ENCODE results near the gene KCTD1.

Gene KCTD1

GRCh38 chr18:26424428-26425147 is 123.8 kb downstream of the KCTD1 start:
- no peak for DNase-seq (ENCODE audit: low spot score)

DNA sequence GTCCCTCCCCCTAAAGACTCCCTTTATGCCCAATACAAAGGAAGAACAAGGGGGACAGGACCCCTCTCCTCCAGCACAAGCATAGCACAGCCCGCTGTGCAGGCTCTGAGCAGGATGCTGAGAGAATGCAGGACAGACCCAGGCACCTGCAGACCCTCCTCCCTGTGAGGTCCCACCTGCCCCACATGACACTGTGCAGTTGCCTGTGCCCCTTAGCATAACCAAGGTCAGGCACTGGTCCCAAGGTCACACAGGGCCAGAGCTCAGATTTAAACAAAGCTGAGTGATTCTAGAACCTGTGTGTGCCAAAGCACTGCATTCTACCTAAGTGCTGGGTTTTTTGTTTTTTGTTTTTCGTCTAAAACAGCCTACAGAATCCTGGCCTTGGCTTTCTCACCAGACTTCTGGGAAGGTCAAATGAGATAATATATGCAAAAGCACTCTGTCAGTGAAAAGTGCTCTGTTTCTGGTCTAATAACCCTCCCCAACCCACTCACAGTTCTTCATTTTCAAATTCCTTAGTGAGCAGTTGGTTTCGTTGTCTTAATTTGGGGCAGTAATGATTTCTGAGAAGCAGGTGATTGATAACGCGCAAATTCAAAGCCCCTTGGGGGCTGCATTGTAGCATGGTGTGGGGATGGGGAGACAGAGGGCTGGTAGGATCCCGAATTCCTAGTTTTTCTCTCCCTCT is 125.7 kb downstream of the KCTD1 start:
- no peak for DNase-seq (ENCODE audit: low spot score)

DNA sequence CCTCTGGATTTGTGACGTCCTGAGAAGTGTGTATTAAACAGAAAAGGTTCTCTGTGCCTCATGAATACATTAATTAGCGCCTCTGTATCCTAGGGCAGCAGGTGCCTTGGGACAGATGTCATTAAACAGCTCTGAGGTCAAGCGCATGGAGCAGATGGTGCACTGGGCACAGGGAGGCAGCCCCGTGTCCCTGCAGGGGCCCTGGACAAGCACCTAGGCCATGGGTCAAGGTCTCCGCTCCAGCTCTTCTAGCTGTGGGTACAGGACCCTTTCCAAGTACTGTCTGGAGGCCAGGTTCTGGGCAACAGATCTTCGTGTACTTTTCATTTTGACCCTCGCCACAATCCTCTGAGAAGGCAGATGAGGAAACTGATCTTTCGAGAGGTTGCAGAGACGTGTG is 126.4 kb downstream of the KCTD1 start:
- no peak for DNase-seq (ENCODE audit: low spot score)

- DNase-seq (ENCODE audit: low spot score): no peak
These were observed 126.8 kb downstream of the KCTD1 start for GRCh38 chr18:26421503-26421902.

GRCh38 chr18:26419746-26420145 is 128.6 kb downstream of the KCTD1 start:
- no peak for DNase-seq (ENCODE audit: low spot score)

DNA sequence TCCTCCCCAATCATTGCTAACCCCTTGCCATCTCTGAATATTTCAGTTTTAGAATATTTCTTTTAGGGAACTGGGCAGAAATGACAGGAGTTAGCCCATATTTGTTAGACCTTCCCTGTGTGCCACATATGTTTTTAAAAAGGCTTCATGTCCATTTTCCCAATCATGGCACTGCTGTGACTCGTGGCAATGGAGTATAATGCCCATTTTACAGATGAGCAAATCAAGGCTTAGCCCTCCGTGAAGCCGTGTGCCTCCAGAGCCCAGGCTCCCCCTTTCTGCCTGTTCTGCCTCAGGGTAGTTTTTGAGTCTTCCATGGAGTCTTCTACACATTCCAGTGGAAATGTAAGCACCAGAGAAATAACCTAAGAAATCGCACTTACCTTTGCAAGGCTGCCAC is 130.1 kb downstream of the KCTD1 start:
- DNase-seq (ENCODE audit: low spot score): no peak

DNA sequence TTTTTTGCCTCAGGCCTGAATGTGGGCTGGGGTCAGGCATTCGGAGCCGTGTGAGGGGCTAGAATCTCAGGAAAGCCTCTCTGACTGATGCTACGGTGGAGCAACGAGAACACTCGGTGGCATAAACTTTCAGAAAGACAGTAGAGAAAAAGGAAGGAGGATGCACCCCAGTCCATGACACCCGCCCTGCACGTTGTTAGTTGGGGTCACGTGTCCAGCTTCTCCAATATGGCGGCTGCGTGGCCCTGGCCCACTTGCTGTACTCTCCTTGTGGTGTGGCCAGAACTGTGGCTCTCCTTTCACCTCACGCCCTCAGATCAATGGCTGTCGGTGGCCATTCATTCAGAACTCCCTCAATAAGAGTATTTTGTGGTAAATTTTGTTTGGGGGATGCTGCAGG is 131.2 kb downstream of the KCTD1 start:
- no peak for DNase-seq (ENCODE audit: low spot score)

GRCh38 chr18:26416652-26417150 is 131.7 kb downstream of the KCTD1 start:
- DNase-seq (ENCODE audit: low spot score): no peak

DNA sequence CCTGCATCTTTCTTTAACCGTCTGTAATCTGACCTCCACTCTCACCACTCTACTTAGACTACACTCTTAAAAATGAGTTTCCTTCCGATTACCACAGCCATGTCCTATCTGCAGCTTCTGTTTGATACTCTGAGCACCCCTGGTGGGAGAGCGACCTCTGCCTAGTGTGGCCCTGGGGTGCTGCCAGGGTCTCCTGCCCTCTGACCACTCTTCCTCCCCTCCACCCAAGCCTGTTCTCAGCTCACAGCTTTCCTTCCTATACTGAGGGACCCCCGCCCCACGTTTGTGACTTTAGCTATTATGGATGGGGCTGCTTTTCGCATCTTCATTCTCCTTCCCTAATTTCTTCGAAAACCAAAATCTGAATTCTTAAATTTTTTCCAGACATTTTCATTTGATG is 132.7 kb downstream of the KCTD1 start:
- DNase-seq (ENCODE audit: low spot score): no peak

DNA sequence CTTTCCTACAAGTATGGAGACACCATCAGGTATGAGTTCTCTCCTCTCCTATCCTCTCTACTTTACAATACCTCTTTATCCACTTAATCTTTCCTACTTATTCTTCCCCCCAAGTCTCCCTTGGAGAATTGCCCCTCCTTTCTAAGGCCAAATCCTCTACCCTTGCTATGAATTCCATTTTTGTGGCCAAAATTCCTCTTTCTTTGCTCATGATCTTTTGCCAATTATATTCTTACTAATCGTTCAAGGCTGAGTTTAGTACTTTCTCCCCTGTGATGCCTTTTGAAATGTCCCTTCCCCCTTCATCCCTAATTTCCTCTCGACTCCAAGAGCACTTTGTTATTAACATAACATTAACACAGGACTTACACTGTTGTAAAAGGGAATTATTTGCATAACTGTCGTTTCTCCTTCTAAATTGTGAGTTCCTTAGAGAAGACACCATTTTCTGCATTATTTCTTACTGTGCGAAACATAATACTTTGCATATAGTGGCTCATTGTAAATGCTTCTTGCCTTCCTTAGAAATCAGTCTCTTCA is 133.4 kb downstream of the KCTD1 start:
- no peak for DNase-seq (ENCODE audit: low spot score)

- no peak for DNase-seq (ENCODE audit: low spot score)
These were observed 139.3 kb downstream of the KCTD1 start for GRCh38 chr18:26409091-26409490.

- DNase-seq (ENCODE audit: low spot score): no peak
These were observed 140.4 kb downstream of the KCTD1 start for GRCh38 chr18:26407736-26408601.

DNA sequence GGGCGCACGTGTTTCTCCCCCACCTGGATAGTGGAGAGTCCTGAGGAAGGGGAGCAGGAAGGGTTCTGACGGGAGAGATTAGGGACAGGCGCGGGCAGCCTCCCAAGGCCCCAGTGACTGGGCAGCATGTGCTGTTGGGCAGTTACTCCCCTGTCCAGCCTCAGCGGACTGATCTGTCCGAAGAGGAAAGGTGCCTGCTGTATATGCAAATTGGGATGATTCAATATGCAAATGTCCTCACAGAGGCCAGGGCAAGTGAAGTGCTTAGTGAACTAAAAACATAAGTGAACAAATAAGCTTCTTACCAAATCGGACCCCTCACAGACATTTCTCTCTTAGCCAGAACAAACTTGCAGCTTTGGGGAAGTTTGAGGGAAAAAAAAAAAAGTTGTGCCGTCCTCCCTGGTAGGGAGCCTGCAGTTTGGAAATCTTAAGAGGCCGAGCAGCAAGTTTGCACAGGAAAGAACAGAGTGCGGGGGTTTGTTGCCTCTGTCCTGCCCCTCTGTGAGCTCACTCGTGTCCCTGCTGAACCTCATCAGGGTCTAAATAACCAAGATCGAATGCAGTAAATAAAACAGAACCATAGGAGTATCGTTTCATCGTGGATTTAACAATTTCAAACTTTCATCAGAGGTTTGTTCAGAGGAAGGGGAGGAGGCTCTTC is 141.4 kb downstream of the KCTD1 start:
- no peak for DNase-seq (ENCODE audit: low spot score)

DNA sequence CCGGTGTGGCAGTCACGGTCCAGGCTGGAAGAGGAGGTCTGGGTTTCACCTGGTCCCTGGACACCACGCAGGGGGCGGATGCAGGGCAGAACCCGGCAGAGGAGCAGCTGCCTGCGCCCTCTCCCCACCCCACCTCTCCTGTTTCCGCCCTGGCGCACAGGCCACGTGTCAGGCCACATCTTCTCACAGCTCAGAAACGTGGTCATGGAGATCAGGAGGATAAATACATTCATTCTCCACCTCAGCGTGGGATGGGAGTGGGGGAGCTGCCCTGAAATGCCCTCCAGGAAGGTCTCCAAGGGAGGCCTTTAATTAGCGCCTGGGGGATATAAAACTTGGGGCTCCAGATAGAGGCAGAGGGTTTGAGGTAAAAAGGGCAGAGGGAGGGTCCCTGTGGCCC is 142.0 kb downstream of the KCTD1 start:
- no peak for DNase-seq (ENCODE audit: low spot score)

GRCh38 chr18:26405190-26405801 is 143.1 kb downstream of the KCTD1 start:
- peak; percentile 28 for DNase-seq (ENCODE audit: low spot score)
